ENCODE measurements around the gene SNAPIN.

The SNAPIN gene

GRCh38 chr1:153685544-153686340 lies 27.2 kb downstream of the SNAPIN start:
- Histone ChIP-seq H3K36me3 (ENCODE audit: insufficient read depth, insufficient read length, low read length) (peaks cover 3% of the 10 kb centered on the region), H3K4me3 (ENCODE audit: insufficient read length, low read depth) (no peak overlapping the region), H3K9me3 (ENCODE audit: insufficient read depth, low read length) (no peaks in the 10 kb centered on the region), H3K9ac (ENCODE audit: insufficient read length, low read depth) (no peak overlapping the region), H3K4me1 (ENCODE audit: insufficient read depth, insufficient read length) (peaks cover 23% of the 10 kb centered on the region), H3K27me3 (ENCODE audit: insufficient read depth, insufficient read length) (peaks cover 12% of the 10 kb centered on the region)
- no peak for DNase-seq (ENCODE audit: low read depth, low spot score)
- TF ChIP-seq ZNF274 (IDR thresholded peaks at IDR 0.05; ENCODE audit: low read depth, low read length) (no peak), SUZ12 (IDR thresholded peaks at IDR 0.05; ENCODE audit: extremely low read depth, insufficient read depth, insufficient read length) (no peak), YY1 (IDR thresholded peaks at IDR 0.05; ENCODE audit: insufficient read depth, insufficient read length) (no peak)

GRCh38 chr1:153687346-153688125 lies 29.0 kb downstream of the SNAPIN start:
- no peaks in the 10 kb centered on the region for H3K9me3 ChIP-seq (ENCODE audit: insufficient read depth, low read length)
- H3K4me1 ChIP-seq (ENCODE audit: insufficient read depth, insufficient read length): peaks cover 19% of the 10 kb centered on the region
- no peak for DNase-seq (ENCODE audit: low read depth, low spot score)
- H3K27me3 ChIP-seq (ENCODE audit: insufficient read depth, insufficient read length): no peaks in the 10 kb centered on the region
- no peak overlapping the region for H3K4me3 ChIP-seq (ENCODE audit: insufficient read length, low read depth)
- no peak for TF ChIP-seq YY1 (IDR thresholded peaks at IDR 0.05; ENCODE audit: insufficient read depth, insufficient read length)
- H3K9ac ChIP-seq (ENCODE audit: insufficient read length, low read depth): no peak overlapping the region
- peaks cover 3% of the 10 kb centered on the region for H3K36me3 ChIP-seq (ENCODE audit: insufficient read depth, insufficient read length, low read length)

- DNase-seq (ENCODE audit: low read depth, low spot score): no peak
- no peaks in the 10 kb centered on the region for H3K9me3 ChIP-seq (ENCODE audit: insufficient read depth, low read length)
- H3K4me3 ChIP-seq (ENCODE audit: insufficient read length, low read depth): no peak overlapping the region
- H3K4me1 ChIP-seq (ENCODE audit: insufficient read depth, insufficient read length): peaks cover 19% of the 10 kb centered on the region
- peaks cover 3% of the 10 kb centered on the region for H3K36me3 ChIP-seq (ENCODE audit: insufficient read depth, insufficient read length, low read length)
- TF ChIP-seq SUZ12 (IDR thresholded peaks at IDR 0.05; ENCODE audit: extremely low read depth, insufficient read depth, insufficient read length): no peak
- no peak for TF ChIP-seq YY1 (IDR thresholded peaks at IDR 0.05; ENCODE audit: insufficient read depth, insufficient read length)
- TF ChIP-seq ZNF274 (IDR thresholded peaks at IDR 0.05; ENCODE audit: low read depth, low read length): no peak
- H3K27me3 ChIP-seq (ENCODE audit: insufficient read depth, insufficient read length): no peaks in the 10 kb centered on the region
- no peak overlapping the region for H3K9ac ChIP-seq (ENCODE audit: insufficient read length, low read depth)
Observed at GRCh38 chr1:153688276-153688675, 29.8 kb downstream of the SNAPIN start.

- no peak for TF ChIP-seq SUZ12 (IDR thresholded peaks at IDR 0.05; ENCODE audit: extremely low read depth, insufficient read depth, insufficient read length)
- TF ChIP-seq YY1 (IDR thresholded peaks at IDR 0.05; ENCODE audit: insufficient read depth, insufficient read length): no peak
- no peak for TF ChIP-seq ZNF274 (IDR thresholded peaks at IDR 0.05; ENCODE audit: low read depth, low read length)
- Histone ChIP-seq H3K36me3 (ENCODE audit: insufficient read depth, insufficient read length, low read length) (peaks cover 3% of the 10 kb centered on the region), H3K9me3 (ENCODE audit: insufficient read depth, low read length) (no peaks in the 10 kb centered on the region), H3K4me1 (ENCODE audit: insufficient read depth, insufficient read length) (peaks cover 16% of the 10 kb centered on the region), H3K9ac (ENCODE audit: insufficient read length, low read depth) (no peak overlapping the region), H3K4me3 (ENCODE audit: insufficient read length, low read depth) (no peak overlapping the region), H3K27me3 (ENCODE audit: insufficient read depth, insufficient read length) (no peaks in the 10 kb centered on the region)
- no peak for DNase-seq (ENCODE audit: low read depth, low spot score)
Observed at GRCh38 chr1:153688736-153689328, 30.3 kb downstream of the SNAPIN start.

GRCh38 chr1:153693466-153693865 lies 35.0 kb downstream of the SNAPIN start:
- TF ChIP-seq YY1 (IDR thresholded peaks at IDR 0.05; ENCODE audit: insufficient read depth, insufficient read length) (no peak), SUZ12 (IDR thresholded peaks at IDR 0.05; ENCODE audit: extremely low read depth, insufficient read depth, insufficient read length) (no peak), ZNF274 (IDR thresholded peaks at IDR 0.05; ENCODE audit: low read depth, low read length) (no peak)
- H3K4me1 ChIP-seq (ENCODE audit: insufficient read depth, insufficient read length): peaks cover 18% of the 10 kb centered on the region
- DNase-seq (ENCODE audit: low read depth, low spot score): no peak

GRCh38 chr1:153696741-153697140 lies 38.2 kb downstream of the SNAPIN start:
- H3K27me3 ChIP-seq (ENCODE audit: insufficient read depth, insufficient read length): no peaks in the 10 kb centered on the region
- peaks cover 18% of the 10 kb centered on the region for H3K4me1 ChIP-seq (ENCODE audit: insufficient read depth, insufficient read length)
- TF ChIP-seq YY1 (IDR thresholded peaks at IDR 0.05; ENCODE audit: insufficient read depth, insufficient read length) (no peak), ZNF274 (IDR thresholded peaks at IDR 0.05; ENCODE audit: low read depth, low read length) (no peak), SUZ12 (IDR thresholded peaks at IDR 0.05; ENCODE audit: extremely low read depth, insufficient read depth, insufficient read length) (no peak)
- no peaks in the 10 kb centered on the region for H3K36me3 ChIP-seq (ENCODE audit: insufficient read depth, insufficient read length, low read length)
- DNase-seq (ENCODE audit: low read depth, low spot score): no peak
- H3K9ac ChIP-seq (ENCODE audit: insufficient read length, low read depth): no peak overlapping the region
- H3K4me3 ChIP-seq (ENCODE audit: insufficient read length, low read depth): no peak overlapping the region
- H3K9me3 ChIP-seq (ENCODE audit: insufficient read depth, low read length): no peaks in the 10 kb centered on the region

More at GRCh38 chr1:153693466-153693865, 35.0 kb downstream of the SNAPIN start:
- no peaks in the 10 kb centered on the region for H3K36me3 ChIP-seq (ENCODE audit: insufficient read depth, insufficient read length, low read length)
- no peaks in the 10 kb centered on the region for H3K27me3 ChIP-seq (ENCODE audit: insufficient read depth, insufficient read length)
- no peaks in the 10 kb centered on the region for H3K9me3 ChIP-seq (ENCODE audit: insufficient read depth, low read length)
- no peak overlapping the region for H3K4me3 ChIP-seq (ENCODE audit: insufficient read length, low read depth)
- H3K9ac ChIP-seq (ENCODE audit: insufficient read length, low read depth): no peak overlapping the region
